ENCODE measurements around the gene LRP6. TPM values are rescaled to one million over a fixed set of nuclear protein-coding genes. Genes with fewer than 3 reads are reported as not detected.
"Not testable (repeated sequence)": the region's sequence is repeated elsewhere in the genome, so short reads cannot be mapped to it uniquely, and the experiment has no call there.

LRP6 gene
- total and polyA plus RNA-seq, 2 experiments from 2014 or later: 18.1 to 25.4 TPM

DNA sequence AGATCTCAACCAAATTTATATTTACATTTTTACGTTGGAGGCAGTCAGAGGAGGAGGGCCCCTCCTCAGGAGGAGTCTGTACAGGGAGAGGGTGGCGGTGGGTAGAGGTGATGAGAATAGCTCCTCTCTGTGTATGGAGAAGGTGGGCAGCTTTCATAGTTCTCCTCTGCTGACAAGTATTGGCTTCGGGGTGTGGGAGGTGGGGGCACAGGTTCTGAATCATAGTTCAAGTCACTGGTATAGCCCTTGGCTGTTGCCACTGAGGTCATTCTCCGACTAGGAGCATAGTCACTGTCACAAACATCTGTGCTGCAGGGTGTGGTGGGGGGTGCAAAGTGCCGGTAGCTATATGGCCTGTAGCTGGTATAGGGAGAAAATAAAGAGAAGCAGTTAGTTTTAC lies 145.8 kb downstream of the LRP6 start:
- Histone ChIP-seq H3K4me3 (no peak overlapping the region), H3K4me1 (ENCODE audit: low read depth) (peaks cover 9% of the 10 kb centered on the region), H3K27ac (no peak overlapping the region), H3K36me3 (peaks cover 18% of the 10 kb centered on the region), H3K9me3 (ENCODE audit: low read depth) (no peaks in the 10 kb centered on the region), H3K27me3 (no peaks in the 10 kb centered on the region)
- TF ChIP-seq, protein P1, sequence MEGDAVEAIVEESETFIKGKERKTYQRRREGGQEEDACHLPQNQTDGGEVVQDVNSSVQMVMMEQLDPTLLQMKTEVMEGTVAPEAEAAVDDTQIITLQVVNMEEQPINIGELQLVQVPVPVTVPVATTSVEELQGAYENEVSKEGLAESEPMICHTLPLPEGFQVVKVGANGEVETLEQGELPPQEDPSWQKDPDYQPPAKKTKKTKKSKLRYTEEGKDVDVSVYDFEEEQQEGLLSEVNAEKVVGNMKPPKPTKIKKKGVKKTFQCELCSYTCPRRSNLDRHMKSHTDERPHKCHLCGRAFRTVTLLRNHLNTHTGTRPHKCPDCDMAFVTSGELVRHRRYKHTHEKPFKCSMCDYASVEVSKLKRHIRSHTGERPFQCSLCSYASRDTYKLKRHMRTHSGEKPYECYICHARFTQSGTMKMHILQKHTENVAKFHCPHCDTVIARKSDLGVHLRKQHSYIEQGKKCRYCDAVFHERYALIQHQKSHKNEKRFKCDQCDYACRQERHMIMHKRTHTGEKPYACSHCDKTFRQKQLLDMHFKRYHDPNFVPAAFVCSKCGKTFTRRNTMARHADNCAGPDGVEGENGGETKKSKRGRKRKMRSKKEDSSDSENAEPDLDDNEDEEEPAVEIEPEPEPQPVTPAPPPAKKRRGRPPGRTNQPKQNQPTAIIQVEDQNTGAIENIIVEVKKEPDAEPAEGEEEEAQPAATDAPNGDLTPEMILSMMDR (IDR thresholded peaks at IDR 0.05; ENCODE audit: low read depth, low read length): no peak
- DNase-seq (ENCODE audit: low read depth in 1 of 2, low spot score in 1 of 2): no peak

DNA sequence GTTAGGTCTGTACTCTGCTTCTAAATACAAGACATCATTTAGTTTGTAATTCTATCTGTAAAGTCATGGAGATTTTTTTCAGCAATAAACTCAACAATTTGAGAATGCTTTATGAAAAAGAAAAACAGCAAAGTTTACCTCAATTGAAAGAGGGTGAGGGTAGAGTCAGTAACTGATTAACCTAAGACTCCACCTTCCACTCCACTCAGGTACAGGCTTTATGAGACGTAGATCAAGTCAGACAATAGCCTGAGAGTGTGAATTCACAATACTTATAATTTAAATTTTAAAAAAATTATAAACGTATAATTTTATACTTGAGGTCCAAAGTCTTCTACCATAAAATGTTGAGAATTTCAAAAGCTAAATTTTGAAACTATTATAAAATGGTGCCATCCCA lies 150.2 kb downstream of the LRP6 start:
- H3K36me3 ChIP-seq: peaks cover 4% of the 10 kb centered on the region
- H3K27me3 ChIP-seq: no peaks in the 10 kb centered on the region
- H3K4me3 ChIP-seq: no peak overlapping the region
- H3K9me3 ChIP-seq (ENCODE audit: low read depth): no peaks in the 10 kb centered on the region
- no peak overlapping the region for H3K27ac ChIP-seq
- H3K4me1 ChIP-seq (ENCODE audit: low read depth): no peaks in the 10 kb centered on the region
- no peak for DNase-seq (ENCODE audit: low read depth in 1 of 2, low spot score in 1 of 2)
- TF ChIP-seq, protein P1 (IDR thresholded peaks at IDR 0.05; ENCODE audit: low read depth, low read length): no peak

DNA sequence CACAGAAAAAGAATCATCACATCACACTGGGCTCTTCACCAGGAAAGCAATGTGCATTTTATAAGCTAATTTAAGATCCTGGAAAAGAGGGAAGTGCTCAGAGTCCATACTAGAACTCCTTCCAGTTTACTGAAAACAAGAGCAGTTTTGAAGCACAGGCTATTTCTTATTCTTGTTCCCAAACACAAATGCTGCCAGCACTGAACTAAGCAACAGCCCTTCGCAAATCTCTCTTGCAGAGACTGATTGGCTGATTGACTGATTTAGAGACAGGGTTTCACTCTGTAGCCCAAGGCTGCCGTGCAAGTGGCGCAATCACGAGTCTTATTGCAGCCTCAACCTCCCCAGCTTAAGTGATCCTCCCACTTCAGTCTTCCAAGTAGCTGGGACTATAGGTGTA lies 151.3 kb downstream of the LRP6 start:
- no peak overlapping the region for H3K4me3 ChIP-seq
- TF ChIP-seq, protein P1 (IDR thresholded peaks at IDR 0.05; ENCODE audit: low read depth, low read length): no peak
- no peak for DNase-seq (ENCODE audit: low read depth in 1 of 2, low spot score in 1 of 2)
- no peaks in the 10 kb centered on the region for H3K27me3 ChIP-seq
- no peaks in the 10 kb centered on the region for H3K4me1 ChIP-seq (ENCODE audit: low read depth)
- H3K27ac ChIP-seq: no peak overlapping the region
- no peaks in the 10 kb centered on the region for H3K9me3 ChIP-seq (ENCODE audit: low read depth)
- H3K36me3 ChIP-seq: peaks cover 4% of the 10 kb centered on the region

DNA sequence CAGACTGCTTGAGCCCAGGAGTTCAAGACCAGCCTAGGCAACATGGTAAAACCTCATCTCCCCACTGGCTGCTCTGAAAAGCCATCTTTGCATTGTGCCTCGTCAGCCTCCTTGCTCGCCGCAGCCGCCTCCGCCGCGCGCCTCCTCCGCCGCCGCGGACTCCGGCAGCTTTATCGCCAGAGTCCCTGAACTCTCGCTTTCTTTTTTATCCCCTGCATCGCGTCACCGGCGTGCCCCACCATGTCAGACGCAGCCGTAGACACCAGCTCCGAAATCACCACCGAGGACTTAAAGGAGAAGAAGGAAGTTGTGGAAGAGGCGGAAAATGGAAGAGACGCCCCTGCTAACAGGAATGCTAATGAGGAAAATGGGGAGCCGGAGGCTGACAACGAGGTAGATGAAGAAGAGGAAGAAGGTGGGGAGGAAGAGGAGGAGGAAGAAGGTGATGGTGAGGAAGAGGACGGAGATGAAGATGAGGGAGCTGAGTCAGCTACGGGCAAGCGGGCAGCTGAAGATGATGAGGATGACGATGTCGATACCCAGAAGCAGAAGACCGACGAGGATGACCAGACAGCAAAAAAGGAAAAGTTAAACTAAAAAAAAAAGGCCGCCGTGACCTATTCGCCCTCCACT lies 155.8 kb downstream of the LRP6 start:
- H3K36me3 ChIP-seq; H3K4me3 ChIP-seq; H3K9me3 ChIP-seq (ENCODE audit: low read depth); DNase-seq (ENCODE audit: low read depth in 1 of 2, low spot score in 1 of 2); H3K27ac ChIP-seq; H3K4me1 ChIP-seq (ENCODE audit: low read depth); H3K27me3 ChIP-seq: not testable (repeated sequence)

DNA sequence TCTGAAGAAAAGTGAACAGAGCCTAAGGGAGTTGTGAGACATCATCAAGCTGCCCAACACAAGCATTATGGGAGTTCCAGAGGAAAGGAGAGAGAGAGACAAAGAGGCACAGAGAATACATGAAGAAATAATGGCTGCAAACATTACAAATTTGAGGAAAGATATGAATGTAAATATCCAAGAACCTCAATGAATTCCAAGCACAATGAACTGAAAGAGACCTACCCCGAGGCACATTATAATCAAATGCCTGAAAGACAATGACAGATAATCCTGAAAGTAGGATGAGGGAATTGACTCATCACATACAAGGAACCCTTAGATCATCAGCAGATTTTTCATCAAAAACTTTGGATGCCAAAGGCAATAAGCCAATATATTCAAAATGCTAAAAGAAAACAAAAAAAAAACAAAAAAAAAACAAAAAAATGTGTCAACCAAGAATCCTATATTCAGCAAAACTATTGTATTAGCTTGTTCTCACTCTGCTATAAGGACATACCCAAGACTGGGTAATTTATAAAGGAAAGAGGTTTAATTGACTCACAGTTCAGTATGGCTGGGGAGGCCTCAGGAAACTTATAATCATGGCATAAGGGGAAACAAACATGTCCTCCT lies 158.3 kb downstream of the LRP6 start:
- Histone ChIP-seq H3K27me3 (no peaks in the 10 kb centered on the region), H3K9me3 (ENCODE audit: low read depth) (no peaks in the 10 kb centered on the region)

DNA sequence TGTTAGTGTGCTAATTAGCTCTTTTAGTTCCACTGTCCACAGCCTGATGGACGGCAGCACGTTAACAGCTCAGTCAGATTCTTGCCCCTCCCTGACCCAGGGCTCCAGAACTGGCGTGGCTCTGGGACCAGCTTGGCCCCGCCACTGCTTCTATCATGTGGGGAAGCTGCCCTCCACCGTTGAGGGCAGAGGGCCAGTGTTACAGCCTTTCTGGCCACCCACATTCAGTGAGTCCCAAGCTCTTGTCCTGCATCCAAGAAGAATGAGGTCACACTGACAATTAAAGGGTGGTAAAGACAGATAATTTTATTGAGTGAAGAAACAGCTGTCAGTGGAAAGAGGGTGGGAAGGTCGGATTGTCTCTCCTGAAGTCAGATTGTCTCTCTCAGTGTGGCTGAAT lies 159.2 kb downstream of the LRP6 start:
- Histone ChIP-seq H3K27ac (no peak overlapping the region), H3K36me3 (no peaks in the 10 kb centered on the region), H3K9me3 (ENCODE audit: low read depth) (no peaks in the 10 kb centered on the region), H3K4me3 (no peak overlapping the region), H3K4me1 (ENCODE audit: low read depth) (no peaks in the 10 kb centered on the region), H3K27me3 (no peaks in the 10 kb centered on the region)
- TF ChIP-seq, protein P1 (IDR thresholded peaks at IDR 0.05; ENCODE audit: low read depth, low read length): no peak
- no peak for DNase-seq (ENCODE audit: low read depth in 1 of 2, low spot score in 1 of 2)

More for the DNA sequence above, 158.3 kb downstream of the LRP6 start:
- no peak overlapping the region for H3K27ac ChIP-seq
- TF ChIP-seq, protein P1 (IDR thresholded peaks at IDR 0.05; ENCODE audit: low read depth, low read length): no peak
- no peaks in the 10 kb centered on the region for H3K36me3 ChIP-seq
- H3K4me1 ChIP-seq (ENCODE audit: low read depth): no peaks in the 10 kb centered on the region
- H3K4me3 ChIP-seq: no peak overlapping the region
- no peak for DNase-seq (ENCODE audit: low read depth in 1 of 2, low spot score in 1 of 2)

All from cardiac muscle cell (in vitro differentiated cells and primary cell).